ENCODE results near the gene NLRP10. TPM values are rescaled to one million over a fixed set of nuclear protein-coding genes. Genes with fewer than 3 reads are reported as not detected.

The NLRP10 gene
- not detected in 2 replicates for total RNA-seq (2014; rRNA removed; shearing (Covaris generic))
- not detected in 2 replicates for total RNA-seq (2022)
- not detected for Bru-seq, nascent RNA
- BruChase-seq, experiment 1, labeled RNA remaining after a 6-hour chase: percentile 5 among the genes with signal in this experiment
- percentile 21 among the genes with signal in this experiment for BruChase-seq, experiment 2, labeled RNA remaining after a 2-hour chase
- long read RNA-seq: 0 reads

GRCh38 chr11:7965386-7965785, at the start of gene NLRP10:
NLRP10 (minus strand) TSS chr11:7965447; CDS start chr11:7963495, 1,952 bp downstream.
- CTCF ChIA-PET (ENCODE audit: unreplicated experiment): no interaction called here
- peaks cover 25% of the 10 kb centered on the region for H3K4me1 ChIP-seq (ENCODE audit: insufficient read depth, low read length, poor library complexity, severe bottlenecking)
- H3K4me2 ChIP-seq (ENCODE audit: low read length): peak within 1 kb of the TSS; percentile 69
- no peaks in the 10 kb centered on the region for H3K36me3 ChIP-seq (ENCODE audit: insufficient read depth, low read length)
- no peak for TF ChIP-seq CTCF (conservative IDR thresholded peaks at IDR 0.05; ENCODE audit: low read length)
- TF ChIP-seq EZH2phosphoT487 (IDR thresholded peaks at IDR 0.05; ENCODE audit: borderline replicate concordance, low read depth, low read length): no peak
- POLR2A ChIA-PET: interaction anchor here (0.7 to 1.5 kb wide), 4 partner anchors 10 to 91 kb away, joined by 3 to 6 read pairs (median 4); no protein-coding TSS in a partner anchor
- BruUV-seq (replicated peaks): no TSS peak
- no peak for DNase-seq (ENCODE audit: low spot score)
- peak within 1 kb of the TSS; percentile 28 for H3K27ac ChIP-seq (ENCODE audit: low read depth, low read length, poor library complexity, severe bottlenecking)
- no peaks in the 10 kb centered on the region for H3K9me3 ChIP-seq (ENCODE audit: low read length)
- H2AFZ ChIP-seq (ENCODE audit: low read length): peak within 1 kb of the TSS; percentile 79
- no peaks in the 10 kb centered on the region for H3K9me2 ChIP-seq (ENCODE audit: insufficient read depth, low read length)
- intact Hi-C loops (cut with micrococcal nuclease; ENCODE audit: unreplicated experiment): no loop called here
- H3K79me2 ChIP-seq (ENCODE audit: insufficient read depth, low read depth, low read length): no peaks in the 10 kb centered on the region
- no peaks in the 10 kb centered on the region for H4K20me1 ChIP-seq (ENCODE audit: insufficient read depth, low read length)
- H3K4me3 ChIP-seq (ENCODE audit: low read depth, low read length, poor library complexity, severe bottlenecking): peak within 1 kb of the TSS; percentile 14

- ChIA-PET CTCF (ENCODE audit: unreplicated experiment) (no interaction called here), POLR2A (no interaction called here)
- Histone ChIP-seq H4K20me1 (ENCODE audit: insufficient read depth, low read length) (no peaks in the 10 kb centered on the region), H3K27ac (ENCODE audit: low read depth, low read length, poor library complexity, severe bottlenecking) (no peak overlapping the region), H3K9me2 (ENCODE audit: insufficient read depth, low read length) (no peaks in the 10 kb centered on the region), H3K4me2 (ENCODE audit: low read length) (no peak overlapping the region), H3K36me3 (ENCODE audit: insufficient read depth, low read length) (no peaks in the 10 kb centered on the region), H3K9me3 (ENCODE audit: low read length) (no peaks in the 10 kb centered on the region), H3K79me2 (ENCODE audit: insufficient read depth, low read depth, low read length) (no peaks in the 10 kb centered on the region), H3K4me3 (ENCODE audit: low read depth, low read length, poor library complexity, severe bottlenecking) (no peak overlapping the region), H3K4me1 (ENCODE audit: insufficient read depth, low read length, poor library complexity, severe bottlenecking) (no peaks in the 10 kb centered on the region), H2AFZ (ENCODE audit: low read length) (no peak overlapping the region)
- no TSS peak for BruUV-seq (replicated peaks)
- no peak for DNase-seq (ENCODE audit: low spot score)
- intact Hi-C loops (cut with micrococcal nuclease; ENCODE audit: unreplicated experiment): no loop called here
- TF ChIP-seq CTCF (conservative IDR thresholded peaks at IDR 0.05; ENCODE audit: low read length) (no peak), EZH2phosphoT487 (IDR thresholded peaks at IDR 0.05; ENCODE audit: borderline replicate concordance, low read depth, low read length) (no peak)
Measured at GRCh38 chr11:8013833-8014232, 48.6 kb upstream of the NLRP10 start.

GRCh38 chr11:8011981-8012444, 46.8 kb upstream of the NLRP10 start:
- no peaks in the 10 kb centered on the region for H3K9me3 ChIP-seq (ENCODE audit: low read length)
- DNase-seq (ENCODE audit: low spot score): no peak
- no peaks in the 10 kb centered on the region for H3K9me2 ChIP-seq (ENCODE audit: insufficient read depth, low read length)
- no peaks in the 10 kb centered on the region for H4K20me1 ChIP-seq (ENCODE audit: insufficient read depth, low read length)
- no peak overlapping the region for H2AFZ ChIP-seq (ENCODE audit: low read length)
- no peak overlapping the region for H3K27ac ChIP-seq (ENCODE audit: low read depth, low read length, poor library complexity, severe bottlenecking)
- intact Hi-C loops (cut with micrococcal nuclease; ENCODE audit: unreplicated experiment): no loop called here
- H3K4me3 ChIP-seq (ENCODE audit: low read depth, low read length, poor library complexity, severe bottlenecking): no peak overlapping the region
- no peaks in the 10 kb centered on the region for H3K36me3 ChIP-seq (ENCODE audit: insufficient read depth, low read length)
- H3K79me2 ChIP-seq (ENCODE audit: insufficient read depth, low read depth, low read length): no peaks in the 10 kb centered on the region
- CTCF ChIA-PET (ENCODE audit: unreplicated experiment): interaction anchor here (0.9 kb wide), 1 partner anchor 76 kb away, joined by 3 read pairs; no protein-coding TSS in a partner anchor
- POLR2A ChIA-PET: no interaction called here
- H3K4me2 ChIP-seq (ENCODE audit: low read length): no peak overlapping the region
- no peaks in the 10 kb centered on the region for H3K4me1 ChIP-seq (ENCODE audit: insufficient read depth, low read length, poor library complexity, severe bottlenecking)
- no TSS peak for BruUV-seq (replicated peaks)
- no peak for TF ChIP-seq CTCF (conservative IDR thresholded peaks at IDR 0.05; ENCODE audit: low read length)
- no peak for TF ChIP-seq EZH2phosphoT487 (IDR thresholded peaks at IDR 0.05; ENCODE audit: borderline replicate concordance, low read depth, low read length)
